GM18499 (cell line): ENCODE data around the gene ANKRD1.
A peak's percentile ranks its signal among the peaks of the same experiment; 100 is the strongest.
"Not testable (repeated sequence)": the region's sequence is repeated elsewhere in the genome, so short reads cannot be mapped to it uniquely, and the experiment has no call there.

Experiments used
- ATAC-seq: cut with Tn5 transposase; IDR thresholded peaks from one replicate; pipeline ENCODE4 v1.9.1; 2021; ENCODE audit warnings: moderate number of reproducible peaks; ENCODE audit not compliant: insufficient read depth, unreplicated experiment

ANKRD1 gene

DNA sequence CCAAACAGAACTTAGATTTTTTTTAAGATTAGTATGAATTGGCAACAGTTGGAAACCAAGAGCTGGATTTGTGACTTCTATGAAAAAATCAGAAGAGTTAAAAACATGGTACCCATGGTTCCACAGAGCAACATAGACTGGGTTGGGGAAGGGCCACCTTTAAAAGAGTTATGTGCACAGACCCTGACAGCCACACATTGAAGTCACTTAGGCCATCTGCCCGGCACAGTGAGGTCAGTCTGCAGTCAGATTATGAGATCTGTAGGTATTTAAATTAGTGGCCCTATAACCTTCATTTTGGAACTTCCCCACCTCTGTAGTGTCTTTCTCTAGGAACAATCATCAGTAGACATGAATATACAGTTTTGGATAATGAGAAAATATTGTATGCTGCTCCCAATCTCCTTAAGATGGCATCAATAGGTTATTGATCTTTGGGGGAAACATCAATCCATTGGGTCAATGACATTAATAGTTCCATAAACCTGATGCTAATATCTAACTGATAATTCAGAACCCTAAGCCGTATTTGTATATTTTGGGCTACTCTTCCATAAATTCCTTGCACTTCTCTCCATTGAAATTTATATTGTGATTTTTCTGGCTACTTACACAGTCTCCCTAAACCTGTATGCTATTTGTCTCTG lies 7.0 kb downstream of the ANKRD1 start:
- ATAC-seq = no peak

DNA sequence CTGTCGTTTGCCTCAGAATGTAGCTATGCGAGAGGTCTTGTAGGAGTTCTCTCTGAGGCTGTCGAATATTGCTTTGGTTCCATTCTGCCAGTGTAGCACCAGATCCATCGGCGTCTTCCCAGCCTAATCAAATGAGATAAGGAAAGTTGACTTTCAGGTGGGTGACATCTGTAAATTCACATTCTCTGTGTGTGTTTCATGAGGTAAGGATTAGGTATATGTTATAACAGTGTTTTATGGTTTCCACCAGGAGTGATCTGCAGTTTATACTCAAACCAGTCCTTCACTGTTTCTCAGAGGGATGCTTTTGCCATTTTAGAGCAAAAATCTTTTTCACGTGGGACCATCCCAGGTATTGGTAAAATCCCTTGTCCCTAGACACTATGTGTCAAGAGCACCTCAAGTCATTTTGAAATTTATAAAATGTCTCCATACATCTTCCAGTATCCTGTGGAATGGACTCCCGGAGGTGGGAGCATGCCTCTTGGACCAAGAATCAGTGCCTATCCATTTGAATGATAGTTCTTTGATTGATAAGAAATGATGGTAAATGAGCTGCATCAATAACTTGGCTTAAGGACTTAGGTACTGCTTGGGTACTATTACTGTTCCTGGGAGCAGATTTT lies 7.9 kb downstream of the ANKRD1 start:
- no peak for ATAC-seq

DNA sequence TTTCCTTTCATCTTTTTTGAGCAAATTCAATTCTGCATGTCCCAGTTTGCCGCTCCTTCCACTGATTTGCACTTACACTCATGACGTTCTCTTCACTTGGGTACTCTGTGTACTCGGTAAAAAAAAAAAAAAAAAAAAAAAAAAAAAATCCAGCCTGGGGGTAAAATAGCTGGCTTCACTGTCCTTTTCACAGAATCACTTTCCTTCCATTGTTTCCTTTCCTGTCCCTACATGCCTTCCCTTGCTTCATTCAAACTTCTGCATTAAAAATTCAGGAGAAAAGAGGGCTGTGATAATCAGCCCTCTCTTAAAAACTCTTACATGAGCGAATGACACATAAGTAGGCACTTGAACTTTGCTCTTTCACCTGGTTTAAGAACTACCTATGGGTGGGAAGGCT lies 8.7 kb downstream of the ANKRD1 start:
- no peak for ATAC-seq

DNA sequence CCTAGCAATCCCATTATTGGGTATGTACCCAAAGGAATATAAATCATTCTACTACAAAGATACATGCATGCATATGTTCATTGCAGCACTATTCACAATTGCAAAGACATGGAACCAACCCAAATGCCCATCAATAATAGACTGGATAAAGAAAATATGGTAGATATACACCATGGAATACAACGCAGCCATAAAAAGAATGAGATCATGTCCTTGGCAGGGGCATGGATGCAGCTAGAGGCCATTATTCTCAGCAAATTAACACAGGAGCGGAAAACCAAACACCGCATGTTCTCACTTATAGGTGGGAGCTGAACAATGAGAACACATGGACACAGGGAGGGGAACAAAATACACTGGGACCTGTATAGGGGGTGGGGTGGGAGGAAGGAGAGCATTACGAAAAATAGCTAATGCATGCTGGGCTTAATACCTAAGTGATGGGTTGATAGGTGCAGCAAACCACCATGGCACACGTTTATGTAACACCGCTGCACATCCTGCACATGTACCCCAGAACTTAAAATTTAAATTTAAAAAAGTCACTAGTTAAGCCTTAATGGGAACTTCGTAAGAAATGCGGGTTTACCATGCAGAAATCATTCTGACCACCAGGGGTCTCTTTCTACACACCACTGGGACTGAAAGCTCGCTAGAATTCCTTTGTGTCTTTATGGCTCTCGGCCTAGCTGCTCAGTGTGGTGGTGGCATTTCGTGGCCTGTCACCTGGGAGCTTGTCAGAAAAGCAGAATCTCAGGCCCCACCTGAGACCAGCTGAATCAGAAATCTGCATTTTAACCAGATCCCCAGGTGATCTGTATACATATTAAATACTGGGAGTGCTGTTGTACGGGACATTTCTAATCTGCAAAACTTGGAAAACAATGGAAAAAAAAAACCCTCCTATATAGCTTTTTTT lies 9.5 kb downstream of the ANKRD1 start:
- ATAC-seq = no peak

DNA sequence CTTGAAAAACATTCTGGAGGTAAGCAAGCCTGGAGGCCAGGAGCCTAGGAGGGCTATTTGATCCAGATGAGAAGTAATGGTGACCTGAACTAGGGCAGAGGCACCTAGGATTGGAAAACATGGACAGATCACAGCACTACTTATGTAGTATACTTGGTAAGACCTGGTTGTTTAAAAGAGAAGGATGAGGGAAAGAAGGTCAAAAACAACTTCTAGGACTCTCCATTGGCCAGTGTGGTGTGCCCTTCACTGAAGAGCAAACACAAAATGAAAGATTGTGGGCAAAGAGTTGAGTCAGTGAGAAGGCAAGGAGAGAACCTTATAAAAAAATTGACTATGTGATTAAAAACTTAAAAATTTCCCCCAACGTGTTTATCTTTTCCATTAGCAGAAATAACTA lies 14.3 kb downstream of the ANKRD1 start:
- no peak for ATAC-seq

DNA sequence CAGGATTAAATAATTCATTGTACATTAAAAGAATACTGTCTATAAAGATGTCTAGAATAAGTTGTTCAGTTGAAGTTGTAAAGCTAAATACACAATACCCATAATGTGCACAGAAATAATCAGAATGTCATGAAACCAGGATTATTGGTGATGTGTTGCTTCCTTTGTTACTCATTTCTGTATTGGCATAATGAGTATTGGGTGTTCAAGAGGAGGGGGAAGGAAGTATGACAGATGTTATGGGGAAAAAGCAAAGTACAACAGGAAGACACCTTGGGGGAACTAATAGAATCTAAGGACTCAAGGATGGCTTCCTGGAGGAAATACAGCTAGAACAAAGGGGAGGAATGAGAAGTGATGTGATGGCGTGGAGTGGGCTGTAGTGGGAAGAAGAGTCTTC lies 15.0 kb downstream of the ANKRD1 start:
- ATAC-seq = no peak

DNA sequence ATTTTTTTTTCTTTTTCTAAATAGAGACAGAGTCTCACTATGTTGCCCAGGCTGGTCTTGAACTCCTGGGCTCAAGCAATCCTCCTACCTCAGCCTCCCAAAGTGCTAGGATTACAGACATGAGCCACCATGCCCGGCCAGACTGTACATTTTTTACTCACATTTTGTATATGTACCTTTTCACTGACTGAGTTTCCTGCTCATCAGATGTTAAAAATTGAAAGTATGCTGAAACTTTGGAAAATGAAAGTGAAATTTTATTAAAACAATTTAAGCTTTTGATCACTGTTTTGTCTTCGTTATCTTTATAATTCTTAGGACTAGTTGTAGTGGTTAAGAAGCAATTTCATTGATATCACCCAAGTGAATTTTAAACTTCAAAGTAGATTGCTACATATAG lies 24.0 kb downstream of the ANKRD1 start:
- not testable (repeated sequence) for ATAC-seq

DNA sequence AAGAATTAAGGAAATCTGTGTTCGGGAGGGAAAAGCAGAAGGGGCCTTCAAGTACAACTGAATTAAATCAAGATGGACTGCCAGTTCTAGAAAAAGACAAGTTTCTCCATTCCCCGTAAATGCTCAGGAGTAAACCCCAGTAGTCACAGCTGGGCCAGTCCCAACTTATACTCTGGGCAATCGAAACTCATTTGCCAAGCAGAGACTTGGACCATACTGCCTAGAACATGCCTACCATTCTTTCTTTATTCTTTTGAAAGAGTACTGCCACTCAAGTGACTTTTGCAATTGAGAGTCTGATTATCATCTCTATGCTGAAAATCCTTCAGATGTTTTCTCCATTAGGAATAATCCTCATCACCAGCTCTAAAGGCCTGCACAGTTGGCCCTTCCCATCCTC lies 27.7 kb downstream of the ANKRD1 start:
- ATAC-seq = no peak

DNA sequence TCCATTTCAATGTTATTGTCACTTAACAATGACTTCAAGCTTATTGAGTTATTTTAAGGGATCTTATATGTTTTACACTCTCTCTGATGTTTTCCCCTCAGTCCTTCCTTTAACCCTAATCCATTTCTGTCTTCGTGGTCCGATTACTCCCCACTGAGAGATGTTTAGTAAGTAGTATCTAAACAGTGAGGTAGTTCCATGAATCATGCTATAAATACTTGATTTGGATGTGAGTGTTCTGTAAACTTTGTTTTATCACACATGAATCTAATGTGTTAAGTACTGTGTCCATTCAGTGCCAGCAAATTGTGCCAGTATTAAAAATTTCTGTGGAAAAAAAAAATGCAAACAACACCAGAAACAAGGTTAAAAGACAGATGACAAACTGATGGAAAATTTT lies 30.5 kb downstream of the ANKRD1 start:
- no peak for ATAC-seq

DNA sequence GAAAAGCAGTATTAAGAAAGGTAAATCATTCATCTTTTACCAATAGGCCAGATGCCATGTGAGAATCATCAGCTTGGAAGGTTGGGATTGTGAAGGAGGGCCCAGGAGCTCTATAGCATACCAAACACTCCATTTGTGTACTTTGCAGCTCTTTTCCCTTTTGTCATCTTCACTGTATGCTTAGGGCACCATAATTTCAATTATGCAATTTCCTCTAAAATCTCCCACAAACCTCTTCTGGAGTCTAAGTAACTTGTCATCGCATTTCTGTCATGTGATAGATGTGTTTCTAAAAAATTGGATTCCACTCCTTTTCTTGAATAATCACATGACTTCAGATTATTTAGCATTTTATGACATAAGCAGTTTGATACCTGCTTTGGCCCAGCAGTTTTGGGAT lies 31.3 kb downstream of the ANKRD1 start:
- no peak for ATAC-seq

DNA sequence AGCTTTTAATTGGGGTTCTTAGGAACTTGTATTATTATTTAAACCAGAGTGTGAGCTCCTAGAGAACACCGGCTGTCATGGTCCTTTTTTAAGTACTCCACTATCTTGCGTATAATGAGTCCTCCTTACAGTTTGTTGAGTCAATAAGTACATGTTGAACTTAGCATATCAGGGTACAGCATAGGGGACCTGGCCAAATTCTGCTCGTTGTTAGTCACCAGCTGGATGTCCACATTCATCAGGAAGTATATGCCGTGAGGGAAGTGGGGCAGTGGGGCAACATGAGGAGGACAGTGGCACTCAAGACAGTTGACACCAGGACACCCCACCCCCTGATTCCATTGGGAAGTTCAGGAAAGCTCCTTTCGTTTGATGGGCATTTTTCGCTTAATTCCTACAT lies 32.5 kb downstream of the ANKRD1 start:
- no peak for ATAC-seq

DNA sequence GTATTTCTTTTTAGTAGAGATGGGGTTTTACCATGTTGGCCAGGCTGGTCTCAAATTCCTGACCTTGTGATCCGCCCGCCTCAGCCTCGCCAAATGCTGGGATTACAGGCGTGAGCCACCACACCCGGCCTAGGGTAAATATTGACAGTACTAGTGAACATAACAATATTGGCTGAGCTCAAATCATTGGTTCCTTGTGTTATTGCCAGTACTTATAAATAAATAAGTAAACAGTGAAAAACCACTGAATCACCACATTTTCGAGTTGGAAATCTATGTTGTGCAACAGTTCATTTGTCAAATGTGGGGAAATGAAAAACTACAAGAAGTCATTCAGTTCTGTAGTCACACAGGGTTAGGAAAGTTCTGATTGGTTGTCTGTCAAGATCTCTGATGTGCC lies 33.3 kb downstream of the ANKRD1 start:
- ATAC-seq = no peak

DNA sequence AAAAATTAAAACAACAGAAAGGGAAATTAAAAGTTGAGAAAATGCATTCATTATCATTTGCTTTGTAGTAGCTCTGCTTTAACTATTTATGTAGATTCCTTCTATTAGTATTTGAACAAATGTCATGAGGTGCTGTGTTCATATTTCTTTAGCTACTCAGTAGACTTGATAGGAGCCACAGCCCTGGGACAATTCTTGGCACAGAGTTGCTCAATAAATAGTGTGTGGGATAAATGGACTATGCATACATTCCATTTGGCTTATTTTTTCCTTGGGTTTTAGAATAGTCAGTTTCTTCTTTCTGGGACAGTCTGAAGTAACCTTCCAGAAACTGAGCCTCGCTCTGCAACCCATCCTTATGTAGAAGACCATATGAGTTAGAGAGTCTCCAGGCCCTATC lies 35.7 kb downstream of the ANKRD1 start:
- no peak for ATAC-seq

DNA sequence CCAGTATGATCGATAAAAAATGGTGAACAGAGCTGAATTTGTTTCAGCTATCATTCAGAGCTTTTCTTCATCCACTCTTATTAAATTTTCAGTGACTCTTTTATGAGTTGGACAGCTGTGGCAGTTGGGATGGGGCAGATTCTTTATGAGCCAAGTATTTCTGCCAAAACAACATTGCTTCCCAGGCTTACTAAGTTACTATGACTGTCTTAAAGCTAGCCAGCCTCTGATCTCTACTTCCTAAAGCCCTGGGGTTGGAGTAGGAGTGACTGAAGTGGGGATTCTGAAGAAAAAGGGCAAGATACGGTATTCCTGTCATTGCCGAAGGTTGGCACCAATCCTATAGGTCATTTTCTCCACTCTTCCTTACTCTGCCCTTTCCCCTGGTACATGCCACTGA lies 36.5 kb downstream of the ANKRD1 start:
- ATAC-seq = no peak

DNA sequence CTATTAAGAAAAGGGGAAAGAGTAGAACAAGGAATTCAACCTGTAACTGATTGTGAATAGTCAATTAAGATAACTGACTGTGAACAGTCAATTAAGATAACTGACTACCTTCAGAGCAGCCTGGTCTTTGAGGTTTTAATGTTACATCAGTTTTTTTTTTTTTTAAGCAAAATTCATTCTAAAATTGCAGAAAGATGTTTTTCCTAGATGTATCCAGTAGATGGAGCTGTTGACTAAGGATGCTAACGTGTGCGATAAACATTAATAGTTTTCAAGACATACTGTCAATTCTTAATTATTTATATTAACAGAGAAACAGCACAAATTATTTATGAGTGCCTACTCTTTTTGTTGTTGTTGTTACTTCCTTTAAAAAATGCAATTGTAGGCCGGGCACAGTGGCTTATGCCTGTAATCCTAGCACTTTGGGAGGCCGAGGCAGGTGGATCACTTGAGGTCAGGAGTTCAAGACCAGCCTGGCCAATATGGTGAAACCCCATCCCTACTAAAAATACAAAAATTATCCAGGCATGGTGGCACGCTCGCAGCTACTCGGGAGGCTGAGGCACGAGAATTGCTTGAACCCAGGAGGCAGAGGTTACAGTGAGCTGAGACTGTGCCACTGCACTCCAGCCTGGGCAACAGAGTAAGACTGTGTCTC lies 40.7 kb downstream of the ANKRD1 start:
- ATAC-seq = not testable (repeated sequence)

DNA sequence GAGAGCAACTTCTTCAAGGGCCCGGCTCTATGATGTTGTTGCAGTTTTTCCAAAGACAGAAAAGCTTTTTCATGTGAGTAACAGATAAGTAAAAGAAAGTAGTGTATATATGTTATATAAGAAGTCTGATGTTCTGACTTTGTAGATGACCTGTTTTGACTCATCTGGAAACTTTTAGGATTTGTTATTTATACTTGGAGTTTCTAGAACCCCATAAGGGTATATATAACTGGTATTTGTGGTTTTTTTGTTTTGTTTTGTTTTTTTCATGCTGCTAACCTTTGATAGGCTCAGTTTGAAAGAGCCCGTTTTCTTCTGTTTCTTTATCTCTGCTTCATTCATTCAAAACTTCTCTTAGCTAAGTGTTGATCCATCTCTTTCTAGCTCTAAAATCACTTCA lies 41.8 kb downstream of the ANKRD1 start:
- ATAC-seq = no peak

DNA sequence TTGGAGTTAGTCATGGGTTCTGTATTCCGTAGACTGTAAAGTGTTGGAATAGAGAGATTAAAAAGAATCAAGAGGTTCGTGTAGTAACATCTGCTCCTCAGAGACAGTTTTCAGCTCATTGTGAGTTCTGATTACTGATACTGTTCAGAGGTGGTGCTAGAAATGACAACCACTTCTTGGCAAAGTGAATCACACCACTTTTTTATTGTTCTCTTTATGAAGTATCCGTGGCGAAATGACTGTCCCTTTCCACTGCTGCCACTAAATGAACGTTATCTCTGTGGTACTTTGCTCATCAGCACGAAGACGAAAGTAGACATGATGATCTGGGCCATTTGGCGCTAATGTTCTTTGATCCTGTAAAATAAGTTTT lies 48.3 kb downstream of the ANKRD1 start:
- peak; percentile 2 for ATAC-seq

DNA sequence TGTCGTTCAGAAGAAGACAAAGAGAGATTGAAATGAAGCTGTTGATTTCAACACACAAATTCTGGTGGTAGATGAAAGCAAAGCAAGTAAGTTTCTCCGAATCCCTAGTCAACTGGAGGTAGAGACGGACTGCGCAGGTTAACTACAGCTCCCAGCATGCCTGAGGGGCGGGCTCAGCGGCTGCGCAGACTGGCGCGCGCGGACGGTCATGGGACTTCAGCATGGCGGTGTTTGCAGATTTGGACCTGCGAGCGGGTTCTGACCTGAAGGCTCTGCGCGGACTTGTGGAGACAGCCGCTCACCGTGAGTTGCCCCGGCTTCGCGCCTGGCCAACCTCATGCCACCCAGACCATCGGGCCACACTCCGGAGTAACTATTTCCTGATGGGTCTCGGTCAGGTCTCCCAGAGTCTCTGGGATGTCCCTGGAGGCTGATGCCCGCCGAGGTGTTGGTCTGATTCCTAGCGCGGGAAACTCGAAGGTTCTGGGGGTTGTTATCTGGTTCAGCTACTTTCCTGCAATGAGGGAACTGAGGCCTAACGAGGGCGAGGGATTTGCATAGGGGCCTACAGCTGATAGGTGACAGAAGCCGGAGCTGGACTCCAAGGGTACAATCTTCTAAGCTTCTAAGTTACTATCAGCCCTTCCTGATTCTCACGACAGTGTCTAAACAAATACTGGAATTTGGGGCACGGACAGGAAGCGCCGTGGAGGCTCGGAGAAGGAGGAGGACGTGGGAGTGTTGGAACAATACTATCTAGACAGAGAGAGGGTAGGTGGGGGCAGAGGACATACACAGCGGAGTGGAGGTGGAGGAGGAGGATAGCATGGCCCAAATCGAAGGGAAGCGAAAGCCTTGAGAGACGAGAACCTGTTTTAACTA lies 48.9 kb downstream of the ANKRD1 start, which contains the start of gene RPP30:
TSS of gene RPP30 (plus strand) at position 209 of the 882 bp plus-strand sequence. CDS start at position 222, 13 bp downstream.
- ATAC-seq = peak; percentile 88

DNA sequence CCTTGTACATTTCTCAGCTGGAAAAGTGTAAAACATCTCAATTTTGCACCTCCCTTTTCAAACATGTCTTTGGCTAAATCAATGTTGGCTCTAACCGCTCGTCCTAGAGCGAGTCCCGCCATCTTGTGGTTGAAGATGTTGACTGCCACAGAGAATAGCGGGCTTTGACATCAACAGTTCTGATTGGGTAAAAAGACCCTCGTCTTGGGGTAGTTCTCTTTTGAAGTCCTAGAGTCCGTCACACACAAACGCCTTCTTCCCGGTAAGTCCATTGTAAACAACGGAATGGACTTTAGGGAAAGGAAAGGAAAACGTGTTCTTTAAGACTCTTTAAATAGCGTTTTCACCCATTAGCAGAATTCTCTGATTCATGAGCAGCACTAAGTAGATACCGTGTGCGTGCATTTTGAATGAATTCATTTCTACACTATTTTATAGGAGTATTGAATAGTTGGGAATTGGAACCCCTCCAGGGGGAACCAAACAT lies 49.6 kb downstream of the ANKRD1 start:
- ATAC-seq = peak; percentile 34
